ENCODE measurements around the gene ABCA12. TPM values are rescaled to one million over a fixed set of nuclear protein-coding genes. Genes with fewer than 3 reads are reported as not detected.

The ABCA12 gene
- total RNA-seq, 1 donor from 2014 or later, result 7.1 TPM

- DNase-seq (ENCODE audit: low read depth), result no peak
- no peak for TF ChIP-seq CTCF (IDR thresholded peaks at IDR 0.05; ENCODE audit: insufficient read depth, low read length, severe bottlenecking)
- no peak for FAIRE-seq
- Histone ChIP-seq H3K4me3 (ENCODE audit: low read depth, low read length) (no peak overlapping the region), H3K27me3 (ENCODE audit: control insufficient read depth, insufficient read depth, low read length) (no peaks in the 10 kb centered on the region), H3K36me3 (ENCODE audit: control insufficient read depth, insufficient read depth, low read length) (no peaks in the 10 kb centered on the region)
Observed at GRCh38 chr2:215161301-215161829, 22.9 kb upstream of the ABCA12 start.

- no peak for FAIRE-seq
- H3K27me3 ChIP-seq (ENCODE audit: control insufficient read depth, insufficient read depth, low read length), result no peaks in the 10 kb centered on the region
- no peak overlapping the region for H3K4me3 ChIP-seq (ENCODE audit: low read depth, low read length)
- no peak for DNase-seq (ENCODE audit: low read depth)
- H3K36me3 ChIP-seq (ENCODE audit: control insufficient read depth, insufficient read depth, low read length), result no peaks in the 10 kb centered on the region
- TF ChIP-seq CTCF (IDR thresholded peaks at IDR 0.05; ENCODE audit: insufficient read depth, low read length, severe bottlenecking), result no peak
Observed at GRCh38 chr2:215160081-215160480, 21.7 kb upstream of the ABCA12 start.

GRCh38 chr2:215156453-215156852, 18.0 kb upstream of the ABCA12 start:
- no peak for TF ChIP-seq CTCF (IDR thresholded peaks at IDR 0.05; ENCODE audit: insufficient read depth, low read length, severe bottlenecking)
- DNase-seq (ENCODE audit: low read depth), result no peak
- Histone ChIP-seq H3K4me3 (ENCODE audit: low read depth, low read length) (no peak overlapping the region), H3K36me3 (ENCODE audit: control insufficient read depth, insufficient read depth, low read length) (no peaks in the 10 kb centered on the region), H3K27me3 (ENCODE audit: control insufficient read depth, insufficient read depth, low read length) (no peaks in the 10 kb centered on the region)
- FAIRE-seq, result no peak

GRCh38 chr2:215149894-215150293, 11.5 kb upstream of the ABCA12 start:
- no peak for DNase-seq (ENCODE audit: low read depth)
- Histone ChIP-seq H3K27me3 (ENCODE audit: control insufficient read depth, insufficient read depth, low read length) (no peaks in the 10 kb centered on the region), H3K4me3 (ENCODE audit: low read depth, low read length) (no peak overlapping the region), H3K36me3 (ENCODE audit: control insufficient read depth, insufficient read depth, low read length) (no peaks in the 10 kb centered on the region)
- FAIRE-seq, result no peak
- TF ChIP-seq CTCF (IDR thresholded peaks at IDR 0.05; ENCODE audit: insufficient read depth, low read length, severe bottlenecking), result no peak

- FAIRE-seq (no peak), DNase-seq (ENCODE audit: low read depth) (no peak)
- no peak overlapping the region for H3K4me3 ChIP-seq (ENCODE audit: low read depth, low read length)
- no peaks in the 10 kb centered on the region for H3K27me3 ChIP-seq (ENCODE audit: control insufficient read depth, insufficient read depth, low read length)
- no peaks in the 10 kb centered on the region for H3K36me3 ChIP-seq (ENCODE audit: control insufficient read depth, insufficient read depth, low read length)
- no peak for TF ChIP-seq CTCF (IDR thresholded peaks at IDR 0.05; ENCODE audit: insufficient read depth, low read length, severe bottlenecking)
Observed at GRCh38 chr2:215149486-215149885, 11.1 kb upstream of the ABCA12 start.

- DNase-seq (ENCODE audit: low read depth) (peak; percentile 65), FAIRE-seq (peak; percentile 28)
- H3K27me3 ChIP-seq (ENCODE audit: control insufficient read depth, insufficient read depth, low read length), result no peaks in the 10 kb centered on the region
- no peak overlapping the region for H3K4me3 ChIP-seq (ENCODE audit: low read depth, low read length)
- no peak for TF ChIP-seq CTCF (IDR thresholded peaks at IDR 0.05; ENCODE audit: insufficient read depth, low read length, severe bottlenecking)
- H3K36me3 ChIP-seq (ENCODE audit: control insufficient read depth, insufficient read depth, low read length), result no peaks in the 10 kb centered on the region
Observed at GRCh38 chr2:215149060-215149459, 10.6 kb upstream of the ABCA12 start.
